Raji (cell line): ENCODE data around the gene ZBTB16.

Source experiments
- POLR2A ChIP-seq: IDR thresholded peaks from 2 replicates; pipeline ENCODE4 v1.6.1; 2011; ENCODE audit warnings: low read depth, low read length, control low read depth; ENCODE audit not compliant: insufficient read depth

Gene ZBTB16

DNA sequence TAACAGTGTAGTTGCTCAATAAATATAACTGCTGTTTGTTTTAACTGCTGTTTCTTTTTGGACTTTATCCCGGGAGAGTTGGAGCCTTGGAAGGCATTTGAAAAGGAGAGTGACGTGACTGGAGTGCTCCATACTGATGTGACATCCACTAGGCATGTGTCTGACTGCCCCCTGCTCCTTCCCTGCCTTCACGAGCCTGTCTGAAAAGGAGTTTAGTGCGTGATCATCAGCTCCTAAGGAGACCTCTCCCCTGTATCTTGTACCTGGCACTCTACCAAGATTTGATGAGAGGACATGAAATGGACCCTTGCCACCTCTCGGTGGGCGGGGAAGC lies 22.9 kb downstream of the ZBTB16 start:
- TF ChIP-seq POLR2A: no peak

- no peak for TF ChIP-seq POLR2A
These were observed 23.3 kb downstream of the ZBTB16 start for GRCh38 chr11:114082767-114083181.

DNA sequence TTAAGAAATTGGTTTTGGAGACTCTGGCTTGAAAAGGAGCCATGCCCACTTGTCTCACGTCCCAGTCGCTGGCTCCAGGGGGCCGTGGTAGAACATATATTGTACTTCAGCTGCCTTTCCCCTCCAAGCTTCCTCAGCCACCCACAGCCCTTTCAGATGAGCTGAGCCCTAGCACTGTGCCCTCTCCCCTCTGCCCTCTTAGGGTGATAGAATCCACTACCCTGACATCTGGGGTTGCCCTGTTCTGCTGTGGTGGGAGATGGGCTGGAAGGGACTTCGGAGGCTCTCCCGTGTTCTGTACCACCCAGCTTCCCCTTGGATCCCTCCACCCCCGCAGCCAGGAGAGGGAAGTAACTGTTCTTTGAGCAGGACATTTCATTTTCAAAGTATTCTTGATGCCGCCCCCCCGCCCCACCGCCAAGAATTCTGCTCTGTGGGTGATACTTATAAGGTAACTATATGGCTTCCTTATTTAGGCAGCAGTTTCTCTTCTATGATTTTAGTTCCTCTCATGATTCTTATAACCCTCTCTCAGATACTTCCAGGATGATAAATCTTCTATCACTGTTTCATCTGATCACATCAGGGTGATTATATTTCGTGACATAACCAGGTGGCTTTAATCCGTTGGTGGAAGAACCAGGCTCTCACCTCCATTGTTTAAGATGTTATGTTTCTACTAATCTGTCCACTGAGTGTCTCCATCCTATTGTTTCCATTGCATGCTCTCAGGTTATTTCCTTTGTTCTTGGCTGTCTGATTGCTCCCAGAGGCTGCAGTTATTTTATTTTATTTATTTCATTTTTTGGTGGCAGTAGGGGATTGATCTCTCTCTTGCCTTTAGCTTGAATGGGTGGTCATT lies 24.1 kb downstream of the ZBTB16 start:
- TF ChIP-seq POLR2A: no peak

- no peak for TF ChIP-seq POLR2A
These were observed 24.9 kb downstream of the ZBTB16 start for GRCh38 chr11:114084414-114084813.

GRCh38 chr11:114085965-114086793 lies 26.7 kb downstream of the ZBTB16 start:
- TF ChIP-seq POLR2A: no peak

DNA sequence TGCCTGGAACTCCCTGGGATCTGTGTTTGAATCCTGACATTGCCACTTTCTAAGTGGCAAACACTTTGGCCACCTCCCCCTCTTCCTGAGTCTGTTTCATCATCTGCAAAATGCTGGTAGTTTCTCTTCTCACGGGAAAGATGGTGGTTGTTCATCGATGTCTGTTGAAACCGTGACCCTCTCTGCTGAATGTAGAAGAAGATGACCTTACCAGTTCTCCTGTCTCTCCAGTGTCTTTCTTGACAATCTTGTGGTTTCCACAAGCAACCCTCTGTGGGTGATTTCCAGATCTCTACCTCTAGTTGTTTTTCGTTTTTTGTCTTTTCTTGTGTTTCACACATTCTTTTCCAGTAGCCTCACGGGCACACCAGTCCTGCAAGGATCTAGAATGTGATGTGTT lies 27.5 kb downstream of the ZBTB16 start:
- TF ChIP-seq POLR2A: no peak

- TF ChIP-seq POLR2A: no peak
These were observed 28.7 kb downstream of the ZBTB16 start for GRCh38 chr11:114088216-114088615.

DNA sequence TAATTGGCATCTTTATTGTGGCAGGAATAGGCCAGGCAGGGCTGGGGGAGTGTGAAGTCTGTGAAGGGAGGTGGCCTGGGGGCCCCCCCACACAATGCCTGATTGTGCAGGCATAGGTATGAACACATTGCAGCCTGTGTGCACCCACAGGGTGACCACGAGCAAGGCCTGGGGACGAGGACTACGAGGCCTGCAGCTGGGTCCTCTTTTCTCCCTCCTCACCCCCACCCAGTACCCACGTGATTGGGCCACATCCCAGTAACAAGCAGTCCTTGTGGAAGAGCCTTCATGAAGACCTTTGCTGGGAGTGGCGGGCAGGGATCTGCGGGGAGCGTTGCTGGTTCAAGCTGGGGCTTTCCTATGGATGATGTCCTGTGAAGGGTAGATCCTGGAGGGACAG lies 29.3 kb downstream of the ZBTB16 start:
- TF ChIP-seq POLR2A: no peak

DNA sequence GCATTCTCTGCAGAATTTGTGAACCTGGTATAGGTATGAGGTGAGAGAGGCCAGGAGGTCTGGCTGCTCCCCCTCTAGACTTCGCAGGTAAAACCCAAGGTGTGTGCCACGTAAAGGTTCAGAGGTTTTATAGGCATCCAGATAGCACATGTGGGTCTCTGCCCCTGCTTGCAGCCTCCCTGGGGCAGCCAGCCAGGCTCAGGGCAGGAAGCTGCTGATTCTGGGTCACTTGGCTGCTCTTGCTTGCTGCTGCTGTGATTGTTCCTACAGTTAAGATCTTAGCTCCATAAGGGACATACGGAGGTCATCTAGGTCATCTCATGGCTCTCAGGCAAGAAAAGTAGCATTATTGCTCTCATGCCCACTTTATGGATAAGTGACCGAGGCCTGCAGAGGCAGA lies 30.2 kb downstream of the ZBTB16 start:
- TF ChIP-seq POLR2A: no peak

GRCh38 chr11:114090225-114090910 lies 30.9 kb downstream of the ZBTB16 start:
- no peak for TF ChIP-seq POLR2A

- TF ChIP-seq POLR2A: no peak
These were observed 31.5 kb downstream of the ZBTB16 start for GRCh38 chr11:114090976-114091375.

DNA sequence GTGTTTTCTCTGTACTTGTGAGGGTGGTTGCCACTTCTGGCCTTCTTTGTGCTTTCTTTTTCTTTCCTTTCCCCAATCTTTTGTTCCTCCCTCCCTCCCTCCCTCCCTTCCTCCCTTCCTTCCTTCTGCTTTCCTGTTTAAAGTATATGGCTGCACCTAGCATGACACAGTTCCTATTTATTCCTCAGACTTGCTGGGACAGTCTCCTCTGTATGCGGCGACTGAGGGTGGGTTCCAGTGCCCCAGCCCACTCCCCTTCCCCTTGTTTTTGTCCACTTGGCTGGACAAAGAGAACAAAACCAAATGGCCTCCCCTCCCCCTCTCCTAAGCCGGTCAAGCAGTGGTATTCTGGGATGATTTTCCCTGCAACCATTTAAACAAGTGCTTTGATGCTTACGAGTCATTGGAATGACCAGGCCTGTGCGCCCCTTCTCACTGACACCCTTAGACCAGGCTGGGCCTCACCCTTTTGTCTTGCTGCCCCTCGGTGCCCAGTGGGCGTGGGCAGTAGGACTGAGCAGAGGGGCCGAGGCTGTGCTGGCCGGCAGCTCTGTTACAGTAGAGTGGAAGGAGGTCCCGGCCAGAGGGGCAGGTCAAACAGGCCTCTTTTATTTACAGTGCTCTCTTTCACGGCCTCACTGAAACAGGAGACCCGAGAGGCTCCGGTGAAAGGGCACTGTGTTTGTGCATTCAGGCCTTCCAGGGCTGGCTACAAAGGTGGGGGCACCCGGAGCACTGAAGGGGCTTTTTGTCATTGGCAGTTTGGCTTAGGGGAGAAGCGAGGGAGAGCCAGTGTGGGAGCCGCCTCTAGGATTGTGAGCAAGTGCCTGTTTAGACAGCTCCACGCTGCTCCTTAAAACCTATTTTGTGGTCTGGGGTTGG lies 32.2 kb downstream of the ZBTB16 start:
- no peak for TF ChIP-seq POLR2A

DNA sequence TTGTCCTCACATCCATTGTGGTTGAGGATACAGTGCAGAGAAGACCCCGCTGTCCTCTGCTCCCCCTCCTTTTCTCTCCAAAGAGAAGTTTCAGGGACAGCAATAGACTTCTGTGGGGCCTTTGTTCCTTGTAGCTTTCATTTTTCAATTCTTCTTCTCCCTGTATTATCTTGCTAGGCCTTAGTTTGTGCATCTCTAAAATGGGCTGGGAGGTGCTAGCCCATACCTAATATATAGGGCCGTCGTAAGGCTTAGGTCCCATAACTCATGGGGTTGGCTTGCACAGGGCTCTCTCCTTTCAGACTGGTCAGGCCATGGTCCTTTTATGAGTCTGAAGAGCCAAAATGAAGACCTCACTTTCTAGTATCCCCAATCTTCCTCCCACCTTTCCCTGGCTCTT lies 33.0 kb downstream of the ZBTB16 start:
- no peak for TF ChIP-seq POLR2A

DNA sequence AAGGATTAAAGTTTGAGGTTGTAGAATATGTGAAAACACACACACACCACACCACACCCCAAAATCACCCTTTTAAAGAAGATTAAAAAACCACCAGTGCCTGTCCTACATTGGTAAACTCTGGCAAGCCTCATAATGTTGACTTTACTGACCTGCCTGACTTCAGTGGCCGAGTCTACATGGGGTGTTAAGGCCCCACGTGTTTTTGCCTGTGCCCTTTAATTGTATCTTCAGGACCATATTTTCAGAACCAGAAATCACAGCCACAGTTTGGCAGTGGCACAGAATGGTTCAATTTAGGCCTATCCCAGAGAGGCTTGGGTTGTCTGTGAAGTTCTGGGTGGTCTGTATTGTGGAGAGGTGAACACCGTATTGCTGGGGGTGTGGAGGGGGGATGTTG lies 33.4 kb downstream of the ZBTB16 start:
- TF ChIP-seq POLR2A: no peak

DNA sequence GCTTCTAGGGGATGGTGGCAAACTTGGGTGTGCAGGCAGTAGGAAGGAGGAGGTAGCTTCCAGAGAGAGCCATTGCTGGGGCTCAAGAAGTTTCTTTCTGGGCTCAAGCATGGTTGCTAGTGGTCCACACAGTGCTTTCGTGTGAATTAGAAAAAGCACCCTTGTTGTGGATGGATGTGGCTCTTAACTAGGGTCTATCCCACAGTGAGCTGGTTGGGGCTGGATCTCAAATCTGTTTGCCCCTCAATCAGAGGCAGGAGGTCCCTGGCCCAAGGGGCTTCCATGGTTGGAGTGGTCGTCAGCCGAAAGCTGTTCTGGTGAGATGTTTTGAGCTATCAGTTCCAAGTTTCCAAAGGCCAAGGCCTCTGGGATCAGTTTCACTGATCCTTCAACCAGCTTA lies 35.0 kb downstream of the ZBTB16 start:
- TF ChIP-seq POLR2A: no peak

- TF ChIP-seq POLR2A: no peak
These were observed 36.4 kb downstream of the ZBTB16 start for GRCh38 chr11:114095899-114096298.
